Heart left ventricle (tissue), 16 donors: ENCODE measurements around the gene PRPF39. TPM values are rescaled to one million over a fixed set of nuclear protein-coding genes. Genes with fewer than 3 reads are reported as not detected.

Experiments used
- ATAC-seq, 4 donors: fragments of 200-7000 bp; cut with Tn5 transposase; one replicate each; pipeline ENCODE4 v1.9.1; 2020 to 2022; ENCODE audit warnings: moderate library complexity in 4 of 4, mild to moderate bottlenecking in 3 of 4, moderate number of reproducible peaks in 1 of 4
- DNase-seq, 5 donors: peaks; one replicate each; pipeline ENCODE4 v3.0.0-alpha.2; 2020
- H3K27ac ChIP-seq, 12 donors: fragments of 200-600 bp; sonication (generic) in 4 of 12; one replicate each; pipeline versions ENCODE4 v1.5.0 to v1.8.0; 2016 to 2022; ENCODE audit warnings: mild to moderate bottlenecking in 2 of 12
- H3K27me3 ChIP-seq, 9 donors: fragments of 200-600 bp; sonication (generic) in 2 of 9; one replicate each; pipeline versions ENCODE4 v1.5.1 to v1.8.0; 2016 to 2022; ENCODE audit warnings: mild to moderate bottlenecking in 3 of 9
- H3K36me3 ChIP-seq, 9 donors: fragments of 200-600 bp; sonication (generic) in 2 of 9; one replicate each; pipeline versions ENCODE4 v1.5.0 to v1.8.0; 2018 to 2022; ENCODE audit warnings: mild to moderate bottlenecking in 2 of 9
- H3K4me1 ChIP-seq, 12 donors: fragments of 200-600 bp; sonication (generic) in 4 of 12; one replicate each; pipeline versions ENCODE4 v1.5.0 to v1.8.0; 2016 to 2022; ENCODE audit warnings: mild to moderate bottlenecking in 3 of 12
- H3K4me3 ChIP-seq, 12 donors: fragments of 200-600 bp; sonication (generic) in 4 of 12; one replicate each; pipeline versions ENCODE4 v1.5.0 to v1.8.0; 2017 to 2022; ENCODE audit warnings: mild to moderate bottlenecking in 9 of 12, moderate library complexity in 4 of 12
- H3K9me3 ChIP-seq, 12 donors: fragments of 200-600 bp; sonication (generic) in 4 of 12; one replicate each; pipeline versions ENCODE4 v1.5.0 to v1.8.0; 2016 to 2022; ENCODE audit warnings: mild to moderate bottlenecking in 1 of 12
- POLR2A ChIP-seq, 2 donors: fragments of 450-650 bp; IDR thresholded peaks; one replicate each; pipeline ENCODE4 v1.6.1; 2017; ENCODE audit warnings: antibody characterized with exemption in 2 of 2, mild to moderate bottlenecking in 2 of 2, moderate library complexity in 2 of 2
- WGBS, 4 donors: extraction: QIAGEN DNeasy Blood & Tissue Kit in 2 of 4; methylation state at CpG; one replicate each; pipeline versions ENCODE4 v1.1.5 to v1.1.7; 2013 to 2018; 5-methylcytosine and 5-hydroxymethylcytosine counted together
- intact Hi-C, 10 donors: fragments of 100-400 bp; cut with DNase I; formaldehyde crosslinking; loops; one replicate each; pipeline versions ENCODE4 v1.11.1 to v1.14.2; 2022
- polyA plus RNA-seq, 2 donors: library from polyadenylated mRNA; stranded (reverse); fragments of 200-250 nt; gene quantifications; one replicate each; pipeline ENCODE4 v1.2.3, GENCODE V29; 2013
- total RNA-seq, 9 donors: library from RNA; depleted of rRNA in 2 of 9; stranded (reverse); fragments of >200 nt in 2 of 9; fragmentation: NEBNext Ultra II Directional in 3 of 9; extraction: Animal tissue kit (Norgen Biotek cat#: 25700) in 3 of 9; gene quantifications; one replicate each; pipeline versions ENCODE4 v1.1.0 to v1.2.4, GENCODE V29; 2016 to 2023
- TF ChIP-seq, protein P1 (sequence below), 12 donors: fragments of 200-600 bp; sonication (generic) in 4 of 12; IDR thresholded peaks; one replicate each; pipeline versions ENCODE4 v1.5.0 to v1.8.0; 2018 to 2022; ENCODE audit warnings: antibody characterized with exemption in 12 of 12, mild to moderate bottlenecking in 5 of 12
- donor health status: ischemic (EF 13 %, LVEDD 7.1; RV severe dilation, severe dysfunction).
- donor health status: healthy with polysubstance abuse.
- donor health status: DM: no; HTN: yes; CAD: no.
- donor health status: DM: no; HTN: no; CAD: no.
- donor health status: ischemic (EF 25% LVEDD 6.9; RV normal size, moderate dysfunction).
- donor health status: ischemic (EF 25% LVEDD 5.7; RV mildly dilated, moderate dysfunction).
- donor health status: healthy.
- donor health status: DM: yes; HTN: yes; CAD: no.
- donor health status: ischemic (EF 35%, LVEDD 5.7; RV mildly dilated, moderate dysfunction).
- donor health status: nonischemic (EF 11% LVEDD 7.7; RV severe dilation, severe dysfunction).
- donor health status: DM: yes; HTN: yes; CAD: no.
- donor health status: PGD.
- donor health status: ischemic (EF 29% LVEDD 5.4; RV normal size, mild dysfunction).
- donor health status: nonischemic (EF 23%, LVEDD 6.1; RV moderate dilation, normal function).

Gene PRPF39
- total and polyA plus RNA-seq, 11 donors, result 5.9 to 17.0 (median 13.1) TPM

GRCh38 chr14:45051180-45051579, 32.7 kb upstream of the PRPF39 start:
- DNase-seq (no peak), ATAC-seq (no peak)
- TF ChIP-seq POLR2A (IDR thresholded peaks at IDR 0.05), result no peak
- TF ChIP-seq, protein P1, sequence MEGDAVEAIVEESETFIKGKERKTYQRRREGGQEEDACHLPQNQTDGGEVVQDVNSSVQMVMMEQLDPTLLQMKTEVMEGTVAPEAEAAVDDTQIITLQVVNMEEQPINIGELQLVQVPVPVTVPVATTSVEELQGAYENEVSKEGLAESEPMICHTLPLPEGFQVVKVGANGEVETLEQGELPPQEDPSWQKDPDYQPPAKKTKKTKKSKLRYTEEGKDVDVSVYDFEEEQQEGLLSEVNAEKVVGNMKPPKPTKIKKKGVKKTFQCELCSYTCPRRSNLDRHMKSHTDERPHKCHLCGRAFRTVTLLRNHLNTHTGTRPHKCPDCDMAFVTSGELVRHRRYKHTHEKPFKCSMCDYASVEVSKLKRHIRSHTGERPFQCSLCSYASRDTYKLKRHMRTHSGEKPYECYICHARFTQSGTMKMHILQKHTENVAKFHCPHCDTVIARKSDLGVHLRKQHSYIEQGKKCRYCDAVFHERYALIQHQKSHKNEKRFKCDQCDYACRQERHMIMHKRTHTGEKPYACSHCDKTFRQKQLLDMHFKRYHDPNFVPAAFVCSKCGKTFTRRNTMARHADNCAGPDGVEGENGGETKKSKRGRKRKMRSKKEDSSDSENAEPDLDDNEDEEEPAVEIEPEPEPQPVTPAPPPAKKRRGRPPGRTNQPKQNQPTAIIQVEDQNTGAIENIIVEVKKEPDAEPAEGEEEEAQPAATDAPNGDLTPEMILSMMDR (IDR thresholded peaks at IDR 0.05), result no peak
- no peaks in the 10 kb centered on the region for H3K27me3 ChIP-seq
- H3K4me3 ChIP-seq, result no peak overlapping the region
- peaks cover 0 to 95% (median 46%) of the 10 kb centered on the region in 9 donors for H3K36me3 ChIP-seq
- H3K4me1 ChIP-seq, result no peaks in the 10 kb centered on the region
- intact Hi-C loops, result no loop called here
- no peak overlapping the region for H3K27ac ChIP-seq
- H3K9me3 ChIP-seq, result peaks cover 0 to 10% (median under 1%) of the 10 kb centered on the region in 12 donors

- Histone ChIP-seq H3K4me1 (no peaks in the 10 kb centered on the region), H3K36me3 (peaks cover 0 to 93% (median 38%) of the 10 kb centered on the region in 9 donors), H3K4me3 (no peak overlapping the region), H3K27ac (no peak overlapping the region), H3K27me3 (no peaks in the 10 kb centered on the region), H3K9me3 (peaks cover 0 to 17% (median 2%) of the 10 kb centered on the region in 12 donors)
- no peak for DNase-seq
- WGBS, 4 donors, result 92 to 98% (median 94%) methylated on average over 4 of the region's 4 CpGs
- no peak for ATAC-seq
- intact Hi-C loops, result no loop called here
- TF ChIP-seq POLR2A (IDR thresholded peaks at IDR 0.05), result no peak
- TF ChIP-seq, protein P1 (IDR thresholded peaks at IDR 0.05), result no peak
Observed at GRCh38 chr14:45051896-45052295, 32.0 kb upstream of the PRPF39 start.

GRCh38 chr14:45057349-45057748, 26.6 kb upstream of the PRPF39 start:
- H3K4me3 ChIP-seq, result no peak overlapping the region
- H3K9me3 ChIP-seq, result peaks cover 0 to 28% (median 2%) of the 10 kb centered on the region in 12 donors
- H3K27me3 ChIP-seq, result no peaks in the 10 kb centered on the region
- no peak overlapping the region for H3K27ac ChIP-seq
- intact Hi-C loops, result no loop called here
- no peak for DNase-seq
- peaks cover 0 to 69% (median 24%) of the 10 kb centered on the region in 9 donors for H3K36me3 ChIP-seq
- no peak for ATAC-seq
- 96 to 98% (median 97%) methylated on average over 2 of the region's 2 CpGs for WGBS, 4 donors
- H3K4me1 ChIP-seq, result no peaks in the 10 kb centered on the region
- TF ChIP-seq, protein P1 (IDR thresholded peaks at IDR 0.05), result no peak
- no peak for TF ChIP-seq POLR2A (IDR thresholded peaks at IDR 0.05)

- H3K27me3 ChIP-seq, result no peaks in the 10 kb centered on the region
- ATAC-seq, result no peak
- H3K4me3 ChIP-seq, result no peak overlapping the region
- DNase-seq, result no peak
- no peaks in the 10 kb centered on the region for H3K4me1 ChIP-seq
- H3K27ac ChIP-seq, result no peak overlapping the region
- intact Hi-C loops, result no loop called here
- H3K36me3 ChIP-seq, result peaks cover 0 to 63% (median 23%) of the 10 kb centered on the region in 9 donors
- peaks cover 0 to 28% (median 2%) of the 10 kb centered on the region in 12 donors for H3K9me3 ChIP-seq
- no peak for TF ChIP-seq POLR2A (IDR thresholded peaks at IDR 0.05)
- TF ChIP-seq, protein P1 (IDR thresholded peaks at IDR 0.05), result no peak
Observed at GRCh38 chr14:45057881-45058364, 26.0 kb upstream of the PRPF39 start.
